Measurements from ENCODE around the gene GCFC2.

- TF ChIP-seq EZH2 (IDR thresholded peaks at IDR 0.05; ENCODE audit: borderline replicate concordance) (no peak), CTCF (IDR thresholded peaks at IDR 0.05; ENCODE audit: poor library complexity) (no peak), EZH2phosphoT487 (IDR thresholded peaks at IDR 0.05; ENCODE audit: low read depth, severe bottlenecking, unreplicated experiment) (no peak)
Measured at GRCh38 chr2:75657798-75658197, 52.9 kb downstream of the GCFC2 start.
